ENCODE measurements around the gene RRAGB.

DNA sequence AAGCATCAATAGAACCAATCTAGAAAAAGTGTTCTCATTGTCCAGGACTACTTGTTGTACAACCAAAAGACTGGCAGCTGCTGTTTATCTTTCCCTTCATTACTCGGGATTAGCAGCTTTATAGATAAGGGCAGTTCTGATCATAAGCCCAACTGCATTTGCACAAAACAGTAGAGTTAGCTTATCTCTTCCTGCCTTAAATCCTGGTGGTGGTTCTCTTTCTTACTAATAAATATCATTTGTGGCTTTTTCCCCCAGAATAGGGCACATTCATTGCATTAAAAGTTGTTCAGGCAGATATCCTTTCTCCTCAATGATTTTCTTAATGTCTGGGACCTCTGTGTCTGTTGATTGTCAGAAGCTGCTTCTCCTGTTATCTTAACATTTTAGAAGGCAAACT is 20.2 kb upstream of the RRAGB start:
- TF ChIP-seq, protein P1, sequence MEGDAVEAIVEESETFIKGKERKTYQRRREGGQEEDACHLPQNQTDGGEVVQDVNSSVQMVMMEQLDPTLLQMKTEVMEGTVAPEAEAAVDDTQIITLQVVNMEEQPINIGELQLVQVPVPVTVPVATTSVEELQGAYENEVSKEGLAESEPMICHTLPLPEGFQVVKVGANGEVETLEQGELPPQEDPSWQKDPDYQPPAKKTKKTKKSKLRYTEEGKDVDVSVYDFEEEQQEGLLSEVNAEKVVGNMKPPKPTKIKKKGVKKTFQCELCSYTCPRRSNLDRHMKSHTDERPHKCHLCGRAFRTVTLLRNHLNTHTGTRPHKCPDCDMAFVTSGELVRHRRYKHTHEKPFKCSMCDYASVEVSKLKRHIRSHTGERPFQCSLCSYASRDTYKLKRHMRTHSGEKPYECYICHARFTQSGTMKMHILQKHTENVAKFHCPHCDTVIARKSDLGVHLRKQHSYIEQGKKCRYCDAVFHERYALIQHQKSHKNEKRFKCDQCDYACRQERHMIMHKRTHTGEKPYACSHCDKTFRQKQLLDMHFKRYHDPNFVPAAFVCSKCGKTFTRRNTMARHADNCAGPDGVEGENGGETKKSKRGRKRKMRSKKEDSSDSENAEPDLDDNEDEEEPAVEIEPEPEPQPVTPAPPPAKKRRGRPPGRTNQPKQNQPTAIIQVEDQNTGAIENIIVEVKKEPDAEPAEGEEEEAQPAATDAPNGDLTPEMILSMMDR (conservative IDR thresholded peaks at IDR 0.05), result no peak
- no peak for TF ChIP-seq ZFX (IDR thresholded peaks at IDR 0.05)

All from C4-2B (cell line).